KOPT-K1 (cell line): ENCODE measurements around the gene TTC34.

Source experiments
- H3K27ac ChIP-seq: fragments of 200-600 bp; sonication (generic); 2 replicates; pipeline ENCODE4 v1.5.1; 2016; ENCODE audit warnings: antibody characterized with exemption, mild to moderate bottlenecking, low read depth, low read length; ENCODE audit not compliant: poor library complexity, severe bottlenecking
- H3K36me3 ChIP-seq: fragments of 200-600 bp; sonication (generic); 2 replicates; pipeline ENCODE4 v1.5.1; 2017; ENCODE audit warnings: antibody characterized with exemption, mild to moderate bottlenecking, low read length, moderate library complexity; ENCODE audit not compliant: insufficient read depth
- H3K9me3 ChIP-seq: fragments of 200-600 bp; sonication (generic); 2 replicates; pipeline ENCODE4 v1.5.1; 2017; ENCODE audit warnings: antibody characterized with exemption, low read length, mild to moderate bottlenecking; ENCODE audit not compliant: insufficient read depth, poor library complexity, severe bottlenecking

TTC34 gene

GRCh38 chr1:2821373-2821955, 20.0 kb upstream of the TTC34 start:
- H3K27ac ChIP-seq = no peak overlapping the region
- H3K36me3 ChIP-seq = no peaks in the 10 kb centered on the region
- no peaks in the 10 kb centered on the region for H3K9me3 ChIP-seq

- no peak overlapping the region for H3K27ac ChIP-seq
- H3K36me3 ChIP-seq = no peaks in the 10 kb centered on the region
- no peaks in the 10 kb centered on the region for H3K9me3 ChIP-seq
Measured at GRCh38 chr1:2820731-2821372, 19.4 kb upstream of the TTC34 start.

GRCh38 chr1:2819831-2820730, 18.6 kb upstream of the TTC34 start:
- no peak overlapping the region for H3K27ac ChIP-seq
- no peaks in the 10 kb centered on the region for H3K9me3 ChIP-seq
- no peaks in the 10 kb centered on the region for H3K36me3 ChIP-seq

- H3K9me3 ChIP-seq = no peaks in the 10 kb centered on the region
- H3K36me3 ChIP-seq = no peaks in the 10 kb centered on the region
- no peak overlapping the region for H3K27ac ChIP-seq
Measured at GRCh38 chr1:2819429-2819828, 17.9 kb upstream of the TTC34 start.

GRCh38 chr1:2817784-2818564, 16.5 kb upstream of the TTC34 start:
- H3K9me3 ChIP-seq = no peaks in the 10 kb centered on the region
- no peak overlapping the region for H3K27ac ChIP-seq
- no peaks in the 10 kb centered on the region for H3K36me3 ChIP-seq

GRCh38 chr1:2816786-2817185, 15.3 kb upstream of the TTC34 start:
- no peak overlapping the region for H3K27ac ChIP-seq
- H3K36me3 ChIP-seq = no peaks in the 10 kb centered on the region
- no peaks in the 10 kb centered on the region for H3K9me3 ChIP-seq

GRCh38 chr1:2815551-2815950, 14.1 kb upstream of the TTC34 start:
- Histone ChIP-seq H3K36me3 (no peaks in the 10 kb centered on the region), H3K27ac (no peak overlapping the region), H3K9me3 (no peaks in the 10 kb centered on the region)

- H3K27ac ChIP-seq = no peak overlapping the region
- no peaks in the 10 kb centered on the region for H3K36me3 ChIP-seq
- H3K9me3 ChIP-seq = no peaks in the 10 kb centered on the region
Measured at GRCh38 chr1:2814511-2815075, 13.1 kb upstream of the TTC34 start.

- H3K9me3 ChIP-seq = no peaks in the 10 kb centered on the region
- no peak overlapping the region for H3K27ac ChIP-seq
- H3K36me3 ChIP-seq = no peaks in the 10 kb centered on the region
Measured at GRCh38 chr1:2812939-2813653, 11.6 kb upstream of the TTC34 start.

- Histone ChIP-seq H3K27ac (no peak overlapping the region), H3K36me3 (no peaks in the 10 kb centered on the region), H3K9me3 (no peaks in the 10 kb centered on the region)
Measured at GRCh38 chr1:2812136-2812535, 10.6 kb upstream of the TTC34 start.

GRCh38 chr1:2811533-2811918, 10.0 kb upstream of the TTC34 start:
- Histone ChIP-seq H3K27ac (no peak overlapping the region), H3K9me3 (no peaks in the 10 kb centered on the region), H3K36me3 (no peaks in the 10 kb centered on the region)

- no peak overlapping the region for H3K27ac ChIP-seq
- no peaks in the 10 kb centered on the region for H3K9me3 ChIP-seq
- no peaks in the 10 kb centered on the region for H3K36me3 ChIP-seq
Measured at GRCh38 chr1:2810899-2811532, 9.5 kb upstream of the TTC34 start.

- Histone ChIP-seq H3K9me3 (no peaks in the 10 kb centered on the region), H3K36me3 (no peaks in the 10 kb centered on the region), H3K27ac (no peak overlapping the region)
Measured at GRCh38 chr1:2810281-2810680, 8.8 kb upstream of the TTC34 start.

GRCh38 chr1:2809656-2810055, 8.2 kb upstream of the TTC34 start:
- Histone ChIP-seq H3K9me3 (no peaks in the 10 kb centered on the region), H3K36me3 (no peaks in the 10 kb centered on the region), H3K27ac (no peak overlapping the region)
